GM04504 (cell line): ENCODE measurements around the gene CASTOR2.
"Not testable (repeated sequence)": the region's sequence is repeated elsewhere in the genome, so short reads cannot be mapped to it uniquely, and the experiment has no call there.

Experiments used
- DNase-seq: peaks from one replicate; pipeline ENCODE4 v3.0.0-alpha.2; 2012; ENCODE audit warnings: low read depth

CASTOR2 gene

GRCh38 chr7:74964511-74965119, at the start of gene CASTOR2:
CASTOR2 (plus strand) TSS chr7:74964705; CDS start chr7:74964986, 281 bp downstream.
- DNase-seq = not testable (repeated sequence)

GRCh38 chr7:74922321-74922890, 42.1 kb upstream of the CASTOR2 start:
- DNase-seq = not testable (repeated sequence)

GRCh38 chr7:74923644-74924043, 40.9 kb upstream of the CASTOR2 start:
- DNase-seq = not testable (repeated sequence)

GRCh38 chr7:74926968-74927367, 37.5 kb upstream of the CASTOR2 start:
- not testable (repeated sequence) for DNase-seq

GRCh38 chr7:74931563-74932328, 32.8 kb upstream of the CASTOR2 start:
- DNase-seq = not testable (repeated sequence)

- not testable (repeated sequence) for DNase-seq
These were observed 25.1 kb upstream of the CASTOR2 start for GRCh38 chr7:74939429-74939828.

GRCh38 chr7:74941302-74942069, 23.0 kb upstream of the CASTOR2 start:
- DNase-seq = not testable (repeated sequence)

- not testable (repeated sequence) for DNase-seq
These were observed 20.6 kb upstream of the CASTOR2 start for GRCh38 chr7:74943923-74944322.

GRCh38 chr7:74947741-74948140, 16.8 kb upstream of the CASTOR2 start:
- not testable (repeated sequence) for DNase-seq

- DNase-seq = not testable (repeated sequence)
These were observed 10.7 kb upstream of the CASTOR2 start for GRCh38 chr7:74953774-74954173.

GRCh38 chr7:74958328-74958727, 6.2 kb upstream of the CASTOR2 start:
- DNase-seq = not testable (repeated sequence)

- DNase-seq = not testable (repeated sequence)
These were observed 598 bp upstream of the CASTOR2 start for GRCh38 chr7:74963704-74964510.

GRCh38 chr7:74966208-74966854, 1.8 kb downstream of the CASTOR2 start:
- DNase-seq = not testable (repeated sequence)

GRCh38 chr7:74966909-74967308, 2.4 kb downstream of the CASTOR2 start:
- not testable (repeated sequence) for DNase-seq

- DNase-seq = not testable (repeated sequence)
These were observed 6.9 kb downstream of the CASTOR2 start for GRCh38 chr7:74971431-74971830.

- DNase-seq = not testable (repeated sequence)
These were observed 7.9 kb downstream of the CASTOR2 start for GRCh38 chr7:74972377-74972776.

- not testable (repeated sequence) for DNase-seq
These were observed 11.5 kb downstream of the CASTOR2 start for GRCh38 chr7:74975959-74976358.

GRCh38 chr7:74977523-74977922, 13.0 kb downstream of the CASTOR2 start:
- not testable (repeated sequence) for DNase-seq

GRCh38 chr7:74988436-74988835, 23.9 kb downstream of the CASTOR2 start:
- not testable (repeated sequence) for DNase-seq

GRCh38 chr7:74993121-74993520, 28.6 kb downstream of the CASTOR2 start:
- no peak for DNase-seq
